ENCODE measurements around the gene FRA10AC1.

The FRA10AC1 gene

GRCh38 chr10:93672890-93673289 lies 29.5 kb downstream of the FRA10AC1 start:
- POLR2A ChIA-PET, result no interaction called here
- CTCF ChIA-PET, result no interaction called here
- DNase-seq (ENCODE audit: extremely low spot score), result no peak
- TF ChIP-seq CTCF (IDR thresholded peaks at IDR 0.05; ENCODE audit: control extremely low read depth, extremely low read depth, low read depth, missing control alignments), result no peak

- DNase-seq (ENCODE audit: extremely low spot score), result no peak
- ChIA-PET POLR2A (no interaction called here), CTCF (no interaction called here)
- no peak for TF ChIP-seq CTCF (IDR thresholded peaks at IDR 0.05; ENCODE audit: control extremely low read depth, extremely low read depth, low read depth, missing control alignments)
Measured at GRCh38 chr10:93672022-93672678, 30.2 kb downstream of the FRA10AC1 start.

- TF ChIP-seq CTCF (IDR thresholded peaks at IDR 0.05; ENCODE audit: control extremely low read depth, extremely low read depth, low read depth, missing control alignments), result no peak
- POLR2A ChIA-PET, result no interaction called here
- no peak for DNase-seq (ENCODE audit: extremely low spot score)
- CTCF ChIA-PET, result interaction anchor here (1.3 kb wide), 1 partner anchor 9 kb away, joined by 6 read pairs; no protein-coding TSS in a partner anchor
Measured at GRCh38 chr10:93671042-93671441, 31.4 kb downstream of the FRA10AC1 start.

- no peak for DNase-seq (ENCODE audit: extremely low spot score)
- TF ChIP-seq CTCF (IDR thresholded peaks at IDR 0.05; ENCODE audit: control extremely low read depth, extremely low read depth, low read depth, missing control alignments), result no peak
- ChIA-PET POLR2A (no interaction called here), CTCF (interaction anchor here (0.9 to 1.3 kb wide), 2 partner anchors 10 to 116 kb away, joined by 3 to 6 read pairs; no protein-coding TSS in a partner anchor)
Measured at GRCh38 chr10:93670372-93670771, 32.0 kb downstream of the FRA10AC1 start.

GRCh38 chr10:93667795-93668194 lies 34.6 kb downstream of the FRA10AC1 start:
- POLR2A ChIA-PET, result no interaction called here
- TF ChIP-seq CTCF (IDR thresholded peaks at IDR 0.05; ENCODE audit: control extremely low read depth, extremely low read depth, low read depth, missing control alignments), result no peak
- no peak for DNase-seq (ENCODE audit: extremely low spot score)
- CTCF ChIA-PET, result no interaction called here

- DNase-seq (ENCODE audit: extremely low spot score), result no peak
- no peak for TF ChIP-seq CTCF (IDR thresholded peaks at IDR 0.05; ENCODE audit: control extremely low read depth, extremely low read depth, low read depth, missing control alignments)
- POLR2A ChIA-PET, result no interaction called here
- CTCF ChIA-PET, result no interaction called here
Measured at GRCh38 chr10:93666030-93666429, 36.4 kb downstream of the FRA10AC1 start.

All from GM10248 (cell line).